ENCODE data around the gene LRCH2.
A peak's percentile ranks its signal among the peaks of the same experiment; 100 is the strongest.
"Not testable (repeated sequence)": the region's sequence is repeated elsewhere in the genome, so short reads cannot be mapped to it uniquely, and the experiment has no call there.

LRCH2 gene

GRCh38 chrX:115209547-115209946, 24.3 kb downstream of the LRCH2 start:
- not testable (repeated sequence) for DNase-seq

- no peak for DNase-seq
Measured at GRCh38 chrX:115204040-115204439, 29.9 kb downstream of the LRCH2 start.

- DNase-seq: no peak
Measured at GRCh38 chrX:115192244-115192700, 41.6 kb downstream of the LRCH2 start.

GRCh38 chrX:115191490-115192243, 42.2 kb downstream of the LRCH2 start:
- DNase-seq: no peak

GRCh38 chrX:115190636-115191489, 43.0 kb downstream of the LRCH2 start:
- no peak for DNase-seq

- no peak for DNase-seq
Measured at GRCh38 chrX:115189646-115190635, 44.0 kb downstream of the LRCH2 start.

- DNase-seq: no peak
Measured at GRCh38 chrX:115189110-115189509, 44.8 kb downstream of the LRCH2 start, which contains the start of gene RBMXL3. TSS of gene RBMXL3 (plus strand) at chrX:115189410. CDS start at chrX:115189442, 32 bp downstream.

- no peak for DNase-seq
Measured at GRCh38 chrX:115183980-115184379, 49.9 kb downstream of the LRCH2 start.

- DNase-seq: no peak
Measured at GRCh38 chrX:115178473-115178872, 55.4 kb downstream of the LRCH2 start.

- no peak for DNase-seq
Measured at GRCh38 chrX:115177932-115178331, 56.0 kb downstream of the LRCH2 start.

- no peak for DNase-seq
Measured at GRCh38 chrX:115174548-115174947, 59.3 kb downstream of the LRCH2 start.

- no peak for DNase-seq
Measured at GRCh38 chrX:115173181-115173580, 60.7 kb downstream of the LRCH2 start.

- DNase-seq: peak; percentile 5
Measured at GRCh38 chrX:115147220-115147619, 86.7 kb downstream of the LRCH2 start.

GRCh38 chrX:115142057-115142456, 91.8 kb downstream of the LRCH2 start:
- no peak for DNase-seq

GRCh38 chrX:115138040-115138439, 95.9 kb downstream of the LRCH2 start:
- no peak for DNase-seq

GRCh38 chrX:115134382-115134781, 99.5 kb downstream of the LRCH2 start:
- no peak for DNase-seq

- DNase-seq: no peak
Measured at GRCh38 chrX:115112411-115112810, 121.5 kb downstream of the LRCH2 start.

- DNase-seq: no peak
Measured at GRCh38 chrX:115098897-115099296, 135.0 kb downstream of the LRCH2 start.

GRCh38 chrX:115093191-115093590, 140.7 kb downstream of the LRCH2 start:
- DNase-seq: no peak

GRCh38 chrX:115089419-115089818, 144.5 kb downstream of the LRCH2 start:
- no peak for DNase-seq

GRCh38 chrX:115068896-115069295, 165.0 kb downstream of the LRCH2 start:
- no peak for DNase-seq

- DNase-seq: no peak
Measured at GRCh38 chrX:115067812-115068211, 166.1 kb downstream of the LRCH2 start.

- DNase-seq: no peak
Measured at GRCh38 chrX:115065304-115065703, 168.6 kb downstream of the LRCH2 start.

Data from NCI-H69 (cell line).